B cell (primary cell): ENCODE data around the gene CDCA7. TPM values are rescaled to one million over a fixed set of nuclear protein-coding genes. Genes with fewer than 3 reads are reported as not detected.

Experiments
- ATAC-seq: fragments of 200-7000 bp; cut with Tn5 transposase; one replicate; pipeline ENCODE4 v1.10.0; 2021; ENCODE audit warnings: low read depth, mild to moderate bottlenecking, moderate number of reproducible peaks, moderate library complexity
- CTCF ChIA-PET: fragments of 350-600 bp; sonication (Branson Sonifier 250); formaldehyde crosslinking; loops from one replicate; lab custom pipeline; 2021; ENCODE audit warnings: antibody characterized with exemption, inconsistent platforms; lab: Charles Lee
- POLR2A ChIA-PET: fragments of 350-600 bp; sonication (Branson Sonifier 250); formaldehyde crosslinking; loops from one replicate; lab custom pipeline; 2021; ENCODE audit warnings: antibody characterized with exemption; lab: Charles Lee
- DNase-seq: peaks from one replicate; pipeline ENCODE4 v3.0.0; 2013
- H2AFZ ChIP-seq: 2 replicates; pipeline ENCODE4 v1.6.1; 2012; ENCODE audit warnings: mild to moderate bottlenecking, low read depth, low read length; ENCODE audit not compliant: insufficient read depth, poor library complexity, severe bottlenecking
- H3K27ac ChIP-seq, 2 donors: 1 replicate in 1 of 2; 2 replicates in 1 of 2; pipeline ENCODE4 v1.5.1; 2012 to 2013; ENCODE audit warnings: low read length in 2 of 2, mild to moderate bottlenecking in 2 of 2, moderate library complexity in 1 of 2
- H3K27me3 ChIP-seq, 4 experiments: fragments of 200-600 bp in 1 of 4; sonication (generic) in 1 of 4; replicated peaks in 1 of 4; 1 replicate in 2 of 4; 2 replicates in 2 of 4; pipeline versions ENCODE4 v1.6.1 to v1.7.0; 2013 to 2016; ENCODE audit warnings: low read length in 3 of 4, mild to moderate bottlenecking in 2 of 4, mixed read lengths in 1 of 4, moderate library complexity in 1 of 4; ENCODE audit not compliant: insufficient read depth in 4 of 4, control insufficient read depth in 3 of 4; ENCODE audit errors: control extremely low read depth in 1 of 4
- H3K36me3 ChIP-seq, 2 experiments: replicated peaks in 1 of 2; 1 replicate in 1 of 2; 2 replicates in 1 of 2; pipeline versions ENCODE4 v1.6.1 to v1.7.1; 2013; ENCODE audit warnings: low read length in 1 of 2; ENCODE audit not compliant: insufficient read depth in 2 of 2, control insufficient read depth in 1 of 2; ENCODE audit errors: control extremely low read depth in 1 of 2, extremely low read depth in 1 of 2
- H3K4me1 ChIP-seq, 2 donors: fragments of 200-600 bp in 1 of 2; sonication (generic) in 1 of 2; 1 replicate in 1 of 2; 2 replicates in 1 of 2; pipeline versions ENCODE4 v1.5.1 to v1.6.1; 2013 to 2017; ENCODE audit warnings: low read length in 2 of 2; ENCODE audit not compliant: control insufficient read depth in 2 of 2, insufficient read depth in 2 of 2
- H3K4me2 ChIP-seq: replicated peaks from 2 replicates; pipeline ENCODE3; 2012; ENCODE audit warnings: mild to moderate bottlenecking, low read depth, low read length; ENCODE audit not compliant: poor library complexity, severe bottlenecking
- H3K4me3 ChIP-seq, 5 experiments: fragments of 200-600 bp in 1 of 5; sonication (generic) in 1 of 5; 1 replicate in 3 of 5; 2 replicates in 2 of 5; pipeline versions ENCODE4 v1.5.1 to v1.7.0; 2011 to 2016; ENCODE audit warnings: low read length in 4 of 5, mild to moderate bottlenecking in 4 of 5, low read depth in 2 of 5, control low read depth in 1 of 5, moderate library complexity in 1 of 5; ENCODE audit not compliant: insufficient read depth in 1 of 5; ENCODE audit errors: control extremely low read depth in 1 of 5, extremely low read depth in 1 of 5
- H3K79me2 ChIP-seq: fragments of 200-600 bp; sonication (generic); one replicate; pipeline ENCODE4 v1.6.0; 2016; ENCODE audit warnings: low read length; ENCODE audit not compliant: control insufficient read depth, insufficient read depth
- H3K9ac ChIP-seq: fragments of 200-600 bp; sonication (generic); 2 replicates; pipeline ENCODE4 v1.6.1; 2017; ENCODE audit warnings: mild to moderate bottlenecking, low read length, moderate library complexity
- H3K9me3 ChIP-seq, 3 donors: one replicate each; pipeline versions ENCODE4 v1.6.1 to v1.7.1; 2013; ENCODE audit warnings: low read length in 2 of 3; ENCODE audit not compliant: control insufficient read depth in 2 of 3, insufficient read depth in 1 of 3; ENCODE audit errors: control extremely low read depth in 1 of 3
- H4K20me1 ChIP-seq: 2 replicates; pipeline ENCODE4 v1.6.0; 2012; ENCODE audit warnings: mild to moderate bottlenecking, low read length; ENCODE audit not compliant: insufficient read depth, control insufficient read depth, poor library complexity, severe bottlenecking
- H3K27ac Mint-ChIP-seq: one replicate; pipeline ENCODE4 v1.8.0; 2021; ENCODE audit warnings: mixed read lengths
- H3K27me3 Mint-ChIP-seq: one replicate; pipeline ENCODE4 v1.8.0; 2021; ENCODE audit warnings: mixed read lengths
- H3K4me1 Mint-ChIP-seq: one replicate; pipeline ENCODE4 v1.8.0; 2021; ENCODE audit warnings: mixed read lengths
- H3K4me3 Mint-ChIP-seq: one replicate; pipeline ENCODE4 v1.8.0; 2021; ENCODE audit warnings: mixed read lengths
- H3K9me3 Mint-ChIP-seq: one replicate; pipeline ENCODE4 v1.8.0; 2022; ENCODE audit warnings: mixed read lengths; ENCODE audit not compliant: insufficient read depth
- EZH2 ChIP-seq: IDR thresholded peaks from 2 replicates; pipeline ENCODE4 v1.6.1; 2012; ENCODE audit warnings: borderline replicate concordance, low read depth, mild to moderate bottlenecking, moderate library complexity, low read length; ENCODE audit not compliant: insufficient read depth, poor library complexity, severe bottlenecking
- WGBS: methylation state at CpG from one replicate; pipeline ENCODE4 v1.1.5; 2013; ENCODE audit warnings: missing lambda C conversion rate; ENCODE audit not compliant: insufficient coverage; 5-methylcytosine and 5-hydroxymethylcytosine counted together
- intact Hi-C: fragments of 100-400 bp; cut with micrococcal nuclease; formaldehyde crosslinking; loops from one replicate; pipeline ENCODE4 v1.10.0; 2022
- polyA plus RNA-seq: library from polyadenylated mRNA; depleted of rRNA; stranded (reverse); fragments of >200 nt; gene quantifications from 2 replicates; pipeline ENCODE4 v1.2.3, GENCODE V29; 2012
- total RNA-seq, 2 donors: library from RNA; stranded (reverse); fragments of 120-200 nt in 1 of 2; gene quantifications; 1 replicate in 1 of 2; 2 replicates in 1 of 2; pipeline versions ENCODE4 v1.2.3 to v1.2.4, GENCODE V29; 2013 to 2022
- TF ChIP-seq, protein P1 (sequence below): fragments of 200-600 bp; IDR thresholded peaks from one replicate; pipeline ENCODE4 v1.8.0; 2022; ENCODE audit warnings: antibody characterized with exemption, mild to moderate bottlenecking

Gene CDCA7
- total and polyA plus RNA-seq, 2 donors (not counting 1 experiment from before 2014, with no cell fraction given), result 2.4 to 3.2 TPM

DNA sequence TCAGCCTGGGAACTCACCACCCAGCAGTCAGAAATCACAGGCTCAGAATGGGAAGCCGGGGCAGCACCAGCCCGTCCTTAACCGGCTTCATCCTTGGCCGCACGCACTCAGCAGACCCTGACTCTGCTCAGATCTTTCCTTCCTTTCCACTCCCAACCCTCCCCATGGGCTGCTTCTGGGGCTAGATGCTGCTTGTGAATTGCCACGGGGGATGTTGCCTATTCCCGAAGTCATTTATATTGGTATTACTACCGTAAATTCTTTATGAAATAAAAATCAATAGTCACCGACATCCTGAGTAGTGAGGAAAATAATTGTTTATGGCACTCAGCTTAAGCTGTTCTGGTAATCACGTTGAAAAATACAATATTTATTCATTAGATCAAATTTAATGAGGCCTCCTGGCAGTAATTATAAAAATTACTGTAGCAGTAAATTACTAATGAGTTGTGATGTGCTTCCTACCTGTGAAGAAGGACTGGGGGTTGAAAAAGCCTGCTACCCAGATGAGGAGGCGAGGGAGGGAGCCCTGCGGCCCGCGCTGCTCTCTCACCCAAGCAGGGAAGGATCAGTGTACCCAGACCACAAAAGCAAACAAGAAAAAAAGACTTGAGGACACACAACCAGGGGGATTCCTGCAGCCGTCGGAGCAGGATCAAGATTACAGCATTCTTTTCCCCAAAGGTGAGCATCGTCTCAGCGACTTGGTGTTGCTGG is 31.5 kb downstream of the CDCA7 start:
- CTCF ChIA-PET, result interaction anchor here (1.0 kb wide), 1 partner anchor 9 kb away, joined by 3 read pairs; no protein-coding TSS in a partner anchor
- Histone ChIP-seq H3K36me3 (no peaks in the 10 kb centered on the region), H3K4me1 (no peaks in the 10 kb centered on the region), H3K27ac (no peak overlapping the region), H3K79me2 (no peaks in the 10 kb centered on the region), H3K4me3 (no peak overlapping the region), H3K27me3 (no peaks in the 10 kb centered on the region), H3K9me3 (peaks cover 0 to 3% (median 0%) of the 10 kb centered on the region in 3 donors), H4K20me1 (no peaks in the 10 kb centered on the region), H3K9ac (no peak overlapping the region), H2AFZ (no peak overlapping the region), H3K4me2 (no peak overlapping the region)
- Mint-ChIP-seq H3K27me3 (no peaks in the 10 kb centered on the region), H3K4me1 (no peaks in the 10 kb centered on the region), H3K27ac (no peak overlapping the region), H3K4me3 (no peak overlapping the region), H3K9me3 (peaks cover 2% of the 10 kb centered on the region)
- TF ChIP-seq, protein P1, sequence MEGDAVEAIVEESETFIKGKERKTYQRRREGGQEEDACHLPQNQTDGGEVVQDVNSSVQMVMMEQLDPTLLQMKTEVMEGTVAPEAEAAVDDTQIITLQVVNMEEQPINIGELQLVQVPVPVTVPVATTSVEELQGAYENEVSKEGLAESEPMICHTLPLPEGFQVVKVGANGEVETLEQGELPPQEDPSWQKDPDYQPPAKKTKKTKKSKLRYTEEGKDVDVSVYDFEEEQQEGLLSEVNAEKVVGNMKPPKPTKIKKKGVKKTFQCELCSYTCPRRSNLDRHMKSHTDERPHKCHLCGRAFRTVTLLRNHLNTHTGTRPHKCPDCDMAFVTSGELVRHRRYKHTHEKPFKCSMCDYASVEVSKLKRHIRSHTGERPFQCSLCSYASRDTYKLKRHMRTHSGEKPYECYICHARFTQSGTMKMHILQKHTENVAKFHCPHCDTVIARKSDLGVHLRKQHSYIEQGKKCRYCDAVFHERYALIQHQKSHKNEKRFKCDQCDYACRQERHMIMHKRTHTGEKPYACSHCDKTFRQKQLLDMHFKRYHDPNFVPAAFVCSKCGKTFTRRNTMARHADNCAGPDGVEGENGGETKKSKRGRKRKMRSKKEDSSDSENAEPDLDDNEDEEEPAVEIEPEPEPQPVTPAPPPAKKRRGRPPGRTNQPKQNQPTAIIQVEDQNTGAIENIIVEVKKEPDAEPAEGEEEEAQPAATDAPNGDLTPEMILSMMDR, result no peak
- 83% methylated on average over 11 of the region's 18 CpGs for WGBS
- intact Hi-C loops, result no loop called here
- POLR2A ChIA-PET, result no interaction called here
- ATAC-seq, result no peak
- DNase-seq, result no peak

DNA sequence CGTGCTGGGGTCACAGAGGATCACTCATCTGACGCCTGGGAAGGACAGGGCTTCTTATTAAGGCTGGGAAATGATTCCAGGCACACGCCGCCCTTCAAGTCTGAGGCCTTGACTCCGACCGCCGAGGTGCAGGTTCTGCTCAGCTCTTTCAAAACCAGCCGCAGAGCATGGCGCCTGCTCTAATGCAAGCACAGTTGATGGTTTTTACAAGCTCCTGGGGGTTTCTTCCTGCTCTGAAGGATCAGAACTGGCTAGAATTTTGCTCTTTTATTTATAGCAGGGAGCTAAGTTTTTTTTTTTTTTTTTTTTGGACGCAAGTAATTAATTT is 32.0 kb downstream of the CDCA7 start:
- ChIA-PET POLR2A (no interaction called here), CTCF (interaction anchor here (0.9 to 1.0 kb wide), 2 partner anchors 8 to 376 kb away, joined by 3 read pairs; no protein-coding TSS in a partner anchor)

More for the DNA sequence above, 32.0 kb downstream of the CDCA7 start:
- Mint-ChIP-seq H3K9me3 (peaks cover 2% of the 10 kb centered on the region), H3K4me3 (no peak overlapping the region), H3K27ac (no peak overlapping the region), H3K27me3 (no peaks in the 10 kb centered on the region), H3K4me1 (no peaks in the 10 kb centered on the region)
- H3K9me3 ChIP-seq, result peaks cover 0 to 3% (median 0%) of the 10 kb centered on the region in 3 donors
- no peaks in the 10 kb centered on the region for H3K4me1 ChIP-seq
- no peaks in the 10 kb centered on the region for H4K20me1 ChIP-seq
- no peak for DNase-seq
- H3K27me3 ChIP-seq, result no peaks in the 10 kb centered on the region
- no peak overlapping the region for H3K4me2 ChIP-seq
- H2AFZ ChIP-seq, result no peak overlapping the region
- WGBS, result 98% methylated on average over 9 of the region's 10 CpGs
- H3K27ac ChIP-seq, result no peak overlapping the region
- no peaks in the 10 kb centered on the region for H3K79me2 ChIP-seq
- intact Hi-C loops, result no loop called here
- TF ChIP-seq EZH2, result no peak
- TF ChIP-seq, protein P1, result no peak
- ATAC-seq, result no peak
- H3K4me3 ChIP-seq, result no peak overlapping the region
- no peak overlapping the region for H3K9ac ChIP-seq
- no peaks in the 10 kb centered on the region for H3K36me3 ChIP-seq
